Nephron progenitor cell (in vitro differentiated cells): ENCODE results near the gene LARP6.

ENCODE experiments used
- DNase-seq: peaks from one replicate; pipeline ENCODE4 v3.0.0; 2021
- H3K27ac Mint-ChIP-seq: 2 replicates; pipeline ENCODE4 v1.8.0; 2021; ENCODE audit warnings: mild to moderate bottlenecking, moderate library complexity, mixed read lengths
- H3K27me3 Mint-ChIP-seq: 2 replicates; pipeline ENCODE4 v1.8.0; 2021; ENCODE audit warnings: mild to moderate bottlenecking, low read depth, mixed read lengths; ENCODE audit not compliant: poor library complexity
- H3K36me3 Mint-ChIP-seq: 2 replicates; pipeline ENCODE4 v1.8.0; 2021; ENCODE audit warnings: low read depth, mixed read lengths
- H3K4me1 Mint-ChIP-seq: 2 replicates; pipeline ENCODE4 v1.8.0; 2021; ENCODE audit warnings: mixed read lengths
- H3K4me3 Mint-ChIP-seq: 2 replicates; pipeline ENCODE4 v1.8.0; 2021; ENCODE audit warnings: mild to moderate bottlenecking, moderate library complexity, mixed read lengths
- H3K9me3 Mint-ChIP-seq: 2 replicates; pipeline ENCODE4 v1.8.0; 2021; ENCODE audit warnings: mild to moderate bottlenecking, moderate library complexity, mixed read lengths
- TF ChIP-seq, protein P1 (sequence below): fragments of 200-600 bp; sonication (generic); IDR thresholded peaks from 2 replicates; pipeline ENCODE4 v1.5.0; 2021; ENCODE audit warnings: antibody characterized with exemption

LARP6 gene

DNA sequence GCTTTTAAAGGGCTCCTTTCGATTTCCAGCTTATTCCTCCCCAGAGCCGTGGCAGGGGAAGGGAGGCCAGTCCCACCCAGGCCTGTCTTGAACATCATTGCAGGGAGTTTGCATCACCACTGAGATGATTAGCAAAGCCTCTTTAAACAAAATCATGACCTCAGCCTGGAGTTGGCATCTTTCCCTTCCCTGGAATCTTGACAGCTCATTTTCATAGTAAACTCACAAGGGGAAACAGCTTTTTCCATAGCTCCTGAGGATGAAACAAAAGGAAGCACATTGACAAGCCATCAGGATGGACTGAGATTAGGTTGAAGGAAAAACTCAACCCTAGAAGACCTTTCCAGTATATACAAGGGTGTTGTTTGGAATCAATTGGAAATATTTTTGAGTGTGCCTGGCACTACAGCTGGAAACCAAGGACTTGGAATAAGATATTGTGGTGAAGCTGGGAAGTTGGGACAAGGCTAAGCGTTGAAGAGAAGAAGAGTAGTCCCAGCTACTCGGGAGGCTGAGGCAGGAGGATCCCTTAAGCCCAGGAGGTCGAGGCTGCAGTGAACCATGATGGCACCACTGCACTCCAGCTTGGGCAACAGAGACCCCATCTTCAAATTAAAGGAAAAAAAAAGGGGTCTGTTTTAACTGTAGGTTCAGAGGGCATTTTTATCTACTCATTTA, 3.1 kb upstream of the LARP6 start:
- Mint-ChIP-seq H3K4me3 (no peak overlapping the region), H3K9me3 (no peaks in the 10 kb centered on the region), H3K36me3 (no peaks in the 10 kb centered on the region), H3K4me1 (peaks cover 15% of the 10 kb centered on the region), H3K27me3 (peaks cover 26% of the 10 kb centered on the region), H3K27ac (no peak overlapping the region)
- no peak for DNase-seq
- TF ChIP-seq, protein P1, sequence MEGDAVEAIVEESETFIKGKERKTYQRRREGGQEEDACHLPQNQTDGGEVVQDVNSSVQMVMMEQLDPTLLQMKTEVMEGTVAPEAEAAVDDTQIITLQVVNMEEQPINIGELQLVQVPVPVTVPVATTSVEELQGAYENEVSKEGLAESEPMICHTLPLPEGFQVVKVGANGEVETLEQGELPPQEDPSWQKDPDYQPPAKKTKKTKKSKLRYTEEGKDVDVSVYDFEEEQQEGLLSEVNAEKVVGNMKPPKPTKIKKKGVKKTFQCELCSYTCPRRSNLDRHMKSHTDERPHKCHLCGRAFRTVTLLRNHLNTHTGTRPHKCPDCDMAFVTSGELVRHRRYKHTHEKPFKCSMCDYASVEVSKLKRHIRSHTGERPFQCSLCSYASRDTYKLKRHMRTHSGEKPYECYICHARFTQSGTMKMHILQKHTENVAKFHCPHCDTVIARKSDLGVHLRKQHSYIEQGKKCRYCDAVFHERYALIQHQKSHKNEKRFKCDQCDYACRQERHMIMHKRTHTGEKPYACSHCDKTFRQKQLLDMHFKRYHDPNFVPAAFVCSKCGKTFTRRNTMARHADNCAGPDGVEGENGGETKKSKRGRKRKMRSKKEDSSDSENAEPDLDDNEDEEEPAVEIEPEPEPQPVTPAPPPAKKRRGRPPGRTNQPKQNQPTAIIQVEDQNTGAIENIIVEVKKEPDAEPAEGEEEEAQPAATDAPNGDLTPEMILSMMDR = no peak

DNA sequence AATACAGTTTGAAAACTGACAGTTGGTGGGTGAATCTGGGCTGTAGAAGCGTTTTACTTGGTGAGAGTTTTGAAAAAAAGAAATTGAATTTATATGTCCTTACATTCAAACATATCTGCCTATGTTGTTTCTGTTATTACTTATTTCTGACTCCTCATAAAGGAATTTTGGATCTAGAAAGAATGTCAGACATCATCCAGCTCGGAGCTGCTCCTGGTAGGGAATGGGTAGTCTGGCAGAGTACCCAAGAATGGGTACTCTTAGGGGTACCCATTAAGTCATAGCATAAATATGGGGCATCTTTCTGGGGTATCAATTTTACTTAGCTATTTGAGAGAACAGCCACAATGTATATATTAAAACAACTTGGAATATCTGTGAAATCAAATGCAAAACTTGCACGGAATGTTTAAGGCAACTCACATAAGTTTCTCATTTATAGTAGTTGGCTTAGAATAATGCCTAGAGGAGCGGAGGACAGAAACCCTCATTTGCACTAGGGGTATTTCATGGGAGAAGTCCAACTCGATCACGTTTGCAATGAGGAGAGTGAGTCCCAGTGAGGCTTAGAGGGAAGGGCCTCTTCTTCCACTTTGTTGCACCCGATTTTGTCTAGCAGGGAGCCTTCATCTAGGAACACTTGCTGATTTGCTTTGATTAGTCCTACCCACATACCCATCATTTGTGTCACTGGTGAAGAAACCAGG, 2.4 kb upstream of the LARP6 start:
- Mint-ChIP-seq H3K36me3 (peaks cover 6% of the 10 kb centered on the region), H3K9me3 (no peaks in the 10 kb centered on the region), H3K4me3 (peak overlapping the region; percentile 45), H3K4me1 (peaks cover 21% of the 10 kb centered on the region), H3K27ac (no peak overlapping the region), H3K27me3 (peaks cover 26% of the 10 kb centered on the region)
- DNase-seq = no peak
- TF ChIP-seq, protein P1 = no peak

DNA sequence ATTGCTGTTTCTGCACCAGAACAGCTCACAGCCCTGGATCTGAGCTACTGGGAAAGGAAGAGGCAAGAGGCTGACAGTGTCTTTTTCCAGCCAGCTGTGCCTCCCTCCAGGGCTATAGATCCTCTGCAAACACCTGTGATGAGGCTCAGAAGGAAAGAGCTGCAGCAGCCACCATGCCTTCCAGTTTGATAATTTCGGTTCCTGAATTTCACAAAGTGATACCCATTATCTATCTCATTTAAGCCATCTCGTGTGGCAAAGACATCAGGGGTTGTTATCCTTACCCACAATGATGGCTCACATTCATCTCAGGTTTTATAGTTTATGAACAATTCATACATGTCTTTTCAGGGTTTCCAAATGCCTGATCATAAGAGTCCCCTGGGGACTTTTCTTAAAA, 1.8 kb upstream of the LARP6 start:
- Mint-ChIP-seq H3K36me3 (peaks cover 11% of the 10 kb centered on the region), H3K4me1 (peaks cover 21% of the 10 kb centered on the region), H3K27me3 (peaks cover 26% of the 10 kb centered on the region), H3K9me3 (no peaks in the 10 kb centered on the region), H3K4me3 (no peak overlapping the region), H3K27ac (no peak overlapping the region)
- TF ChIP-seq, protein P1 = no peak
- DNase-seq = no peak

DNA sequence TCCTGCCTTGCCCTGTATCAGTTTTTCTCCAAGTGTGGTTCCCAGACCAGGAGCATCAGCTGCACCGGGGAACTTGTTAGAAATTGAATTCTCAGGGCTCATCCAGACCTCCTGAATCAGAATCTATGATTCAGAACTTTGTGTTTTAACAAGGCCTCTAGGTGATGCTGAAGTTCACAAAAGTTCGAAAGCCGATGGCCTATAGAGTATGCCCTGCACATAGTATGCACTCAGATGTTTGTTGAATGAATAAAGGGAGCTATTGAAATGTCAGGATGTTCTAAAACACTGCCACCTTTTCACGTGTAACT, 664 bp upstream of the LARP6 start:
- TF ChIP-seq, protein P1 = no peak
- Mint-ChIP-seq H3K4me1 (peaks cover 21% of the 10 kb centered on the region), H3K4me3 (peak overlapping the region; percentile 91), H3K27ac (peak overlapping the region; percentile 43), H3K36me3 (peaks cover 21% of the 10 kb centered on the region), H3K9me3 (no peaks in the 10 kb centered on the region), H3K27me3 (peaks cover 21% of the 10 kb centered on the region)
- no peak for DNase-seq

DNA sequence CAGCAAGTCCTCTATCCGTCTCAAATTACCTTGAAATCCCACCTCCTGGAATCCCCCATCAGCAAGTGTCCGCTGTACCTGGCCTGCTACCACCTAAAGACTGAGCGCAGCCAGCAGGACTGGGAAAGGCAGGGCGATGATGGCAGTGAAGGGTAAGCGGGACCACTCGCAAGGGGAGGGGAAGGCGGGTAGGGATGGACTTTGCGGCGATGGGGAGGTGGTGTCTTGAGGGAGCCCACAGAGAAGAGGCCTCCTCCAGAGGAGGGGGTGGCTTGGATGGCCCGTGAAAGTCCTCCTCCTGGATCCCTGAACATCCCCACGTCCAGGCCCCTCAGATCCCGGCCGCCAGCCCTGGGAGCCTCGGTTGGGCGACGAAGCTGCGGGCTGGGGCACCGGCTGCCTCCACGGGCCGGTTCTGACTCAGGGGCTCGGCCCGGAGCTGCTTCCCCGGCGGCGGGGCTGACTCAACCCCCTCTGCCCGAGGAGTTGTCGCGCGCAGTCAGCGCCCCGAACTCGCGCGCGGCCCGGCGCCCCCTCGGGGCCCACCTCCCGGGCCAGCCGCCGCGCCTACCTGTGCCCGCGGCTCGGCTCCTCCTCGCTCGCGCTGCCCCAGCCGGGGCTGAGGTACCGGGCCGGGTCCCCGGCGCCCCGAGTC, 512 bp downstream of the LARP6 start:
- peak overlapping the region; percentile 89 for H3K4me3 Mint-ChIP-seq
- H3K27ac Mint-ChIP-seq = no peak overlapping the region
- peaks cover 21% of the 10 kb centered on the region for H3K27me3 Mint-ChIP-seq
- H3K9me3 Mint-ChIP-seq = no peaks in the 10 kb centered on the region
- H3K4me1 Mint-ChIP-seq = peaks cover 21% of the 10 kb centered on the region
- TF ChIP-seq, protein P1 = no peak
- peak; percentile 49 for DNase-seq
- H3K36me3 Mint-ChIP-seq = peaks cover 25% of the 10 kb centered on the region
